ENCODE measurements around the gene BZW1. TPM values are rescaled to one million over a fixed set of nuclear protein-coding genes. Genes with fewer than 3 reads are reported as not detected.
"Not testable (repeated sequence)": the region's sequence is repeated elsewhere in the genome, so short reads cannot be mapped to it uniquely, and the experiment has no call there.

BZW1 gene
- total and polyA plus RNA-seq, 2 experiments from 2014 or later, result 92.9 to 159 TPM

DNA sequence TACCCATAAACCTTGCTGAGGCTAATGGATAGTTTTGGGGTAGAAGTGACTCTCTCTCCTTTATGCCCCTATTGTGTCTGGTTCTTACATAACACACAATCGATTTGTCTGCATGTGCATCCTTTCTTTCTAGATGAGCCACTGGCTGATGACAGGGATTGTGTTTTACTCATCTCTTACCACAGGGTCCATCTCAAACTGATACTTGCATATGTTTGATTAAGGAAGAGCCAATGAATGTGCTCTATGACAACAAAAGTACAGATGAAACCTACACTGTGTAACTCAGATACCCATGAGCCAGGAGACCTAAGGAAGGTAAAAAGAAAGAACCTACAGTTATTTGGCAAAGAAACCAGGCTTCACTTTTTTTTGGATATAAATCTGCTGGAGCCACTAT is 13.2 kb upstream of the BZW1 start:
- no peak overlapping the region for H3K27ac ChIP-seq
- no peak overlapping the region for H3K4me3 ChIP-seq
- no peaks in the 10 kb centered on the region for H3K9me3 ChIP-seq (ENCODE audit: low read depth)
- no peak for TF ChIP-seq CTCF (IDR thresholded peaks at IDR 0.05; ENCODE audit: low read depth, low read length)
- no peaks in the 10 kb centered on the region for H3K4me1 ChIP-seq (ENCODE audit: low read depth)
- no peaks in the 10 kb centered on the region for H3K36me3 ChIP-seq
- no peak for DNase-seq (ENCODE audit: low read depth in 1 of 2, low spot score in 1 of 2)
- no peaks in the 10 kb centered on the region for H3K27me3 ChIP-seq

- Histone ChIP-seq H3K27ac (no peak overlapping the region), H3K9me3 (ENCODE audit: low read depth) (no peaks in the 10 kb centered on the region), H3K4me1 (ENCODE audit: low read depth) (no peaks in the 10 kb centered on the region), H3K4me3 (no peak overlapping the region), H3K36me3 (no peaks in the 10 kb centered on the region), H3K27me3 (no peaks in the 10 kb centered on the region)
- no peak for TF ChIP-seq CTCF (IDR thresholded peaks at IDR 0.05; ENCODE audit: low read depth, low read length)
- DNase-seq (ENCODE audit: low read depth in 1 of 2, low spot score in 1 of 2), result no peak
Observed at GRCh38 chr2:200800458-200800857, 11.3 kb upstream of the BZW1 start.

DNA sequence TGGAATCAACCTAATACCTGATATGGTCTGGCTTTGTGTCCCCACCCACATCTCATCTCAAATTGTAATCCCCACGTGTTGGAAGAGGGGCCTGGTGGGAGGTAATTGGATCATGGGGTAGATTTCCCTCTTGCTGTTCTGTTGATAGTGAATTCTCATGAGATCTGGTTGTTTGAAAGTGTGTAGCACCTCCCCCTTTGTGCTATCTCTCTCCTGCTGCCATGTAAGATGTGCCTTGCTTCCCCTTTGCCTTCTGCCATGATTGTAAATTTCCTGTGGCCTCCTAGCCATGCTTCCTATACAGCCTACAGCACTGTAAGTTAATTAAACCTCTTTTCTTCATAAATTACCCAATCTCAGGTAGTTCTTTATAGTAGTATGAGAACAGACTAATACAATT is 10.3 kb upstream of the BZW1 start:
- H3K27me3 ChIP-seq; H3K27ac ChIP-seq; H3K4me3 ChIP-seq; H3K9me3 ChIP-seq (ENCODE audit: low read depth); DNase-seq (ENCODE audit: low read depth in 1 of 2, low spot score in 1 of 2); H3K4me1 ChIP-seq (ENCODE audit: low read depth); H3K36me3 ChIP-seq: not testable (repeated sequence)

GRCh38 chr2:200809506-200810251 is 2.0 kb upstream of the BZW1 start:
- H3K4me1 ChIP-seq (ENCODE audit: low read depth), result peaks cover 23% of the 10 kb centered on the region
- no peaks in the 10 kb centered on the region for H3K27me3 ChIP-seq
- DNase-seq (ENCODE audit: low read depth in 1 of 2, low spot score in 1 of 2), result peak in 1 of 2 donors; percentile 40
- no peak for TF ChIP-seq CTCF (IDR thresholded peaks at IDR 0.05; ENCODE audit: low read depth, low read length)
- no peaks in the 10 kb centered on the region for H3K9me3 ChIP-seq (ENCODE audit: low read depth)
- no peak overlapping the region for H3K4me3 ChIP-seq
- peak overlapping the region; percentile 64 for H3K27ac ChIP-seq
- H3K36me3 ChIP-seq, result peaks cover 14% of the 10 kb centered on the region

- no peak for TF ChIP-seq CTCF (IDR thresholded peaks at IDR 0.05; ENCODE audit: low read depth, low read length)
- peak overlapping the region; percentile 64 for H3K27ac ChIP-seq
- DNase-seq (ENCODE audit: low read depth in 1 of 2, low spot score in 1 of 2), result peak in 1 of 2 donors; percentile 85
Observed at GRCh38 chr2:200810252-200810997, 1.3 kb upstream of the BZW1 start.

DNA sequence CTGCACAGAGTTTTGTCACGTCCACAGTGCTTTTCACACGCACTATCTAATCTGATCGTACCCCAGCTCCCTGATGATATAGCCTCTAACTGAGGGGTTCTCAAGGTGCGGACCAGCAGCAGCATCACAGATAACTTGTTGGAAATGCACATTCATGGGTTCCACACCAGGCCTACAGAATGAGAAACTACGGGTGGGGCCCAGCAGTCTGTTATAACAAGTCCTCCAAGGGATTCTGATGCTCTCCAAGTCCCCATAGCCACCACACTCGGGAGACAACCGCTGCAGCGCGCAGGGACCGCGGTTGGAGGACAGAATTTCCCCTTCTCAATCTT is 745 bp upstream of the BZW1 start:
- Histone ChIP-seq H3K4me1 (ENCODE audit: low read depth) (peaks cover 23% of the 10 kb centered on the region), H3K9me3 (ENCODE audit: low read depth) (no peaks in the 10 kb centered on the region), H3K27ac (peak overlapping the region; percentile 64), H3K36me3 (peaks cover 26% of the 10 kb centered on the region), H3K4me3 (peak overlapping the region; percentile 20), H3K27me3 (no peaks in the 10 kb centered on the region)
- TF ChIP-seq CTCF (IDR thresholded peaks at IDR 0.05; ENCODE audit: low read depth, low read length), result no peak
- no peak for DNase-seq (ENCODE audit: low read depth in 1 of 2, low spot score in 1 of 2)

More at GRCh38 chr2:200810252-200810997, 1.3 kb upstream of the BZW1 start:
- Histone ChIP-seq H3K27me3 (no peaks in the 10 kb centered on the region), H3K4me3 (peak overlapping the region; percentile 20), H3K4me1 (ENCODE audit: low read depth) (peaks cover 23% of the 10 kb centered on the region), H3K36me3 (peaks cover 20% of the 10 kb centered on the region), H3K9me3 (ENCODE audit: low read depth) (no peaks in the 10 kb centered on the region)

Measured in cardiac muscle cell (in vitro differentiated cells and primary cell).